ENCODE measurements around the gene ANKHD1.

The ANKHD1 gene

GRCh38 chr5:140401362-140402257 lies at the start of gene ANKHD1:
Gene ANKHD1 (plus strand): TSS chr5:140401833. CDS start chr5:140401968, 135 bp downstream.
- DNase-seq (ENCODE audit: low read depth), result peak; percentile 95

DNA sequence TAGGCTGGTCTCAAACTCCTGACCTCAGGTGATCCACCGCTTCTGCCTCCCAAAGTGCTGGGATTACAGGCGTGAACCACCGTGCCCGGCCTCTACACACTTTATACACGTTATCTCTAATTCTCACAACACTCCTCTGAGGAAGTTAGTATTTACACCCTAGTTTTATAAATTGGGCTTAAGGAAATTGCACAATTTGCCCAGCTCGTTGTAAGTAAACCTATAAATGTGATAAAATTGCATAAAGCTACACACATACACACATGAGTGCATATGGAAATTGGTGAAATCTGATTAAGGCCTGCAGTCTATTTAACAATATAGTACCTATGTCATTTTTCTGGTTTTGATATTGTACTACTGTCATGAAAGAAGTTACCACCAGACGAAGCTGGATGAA lies 46.1 kb upstream of the ANKHD1 start:
- no peak for DNase-seq (ENCODE audit: low read depth)

DNA sequence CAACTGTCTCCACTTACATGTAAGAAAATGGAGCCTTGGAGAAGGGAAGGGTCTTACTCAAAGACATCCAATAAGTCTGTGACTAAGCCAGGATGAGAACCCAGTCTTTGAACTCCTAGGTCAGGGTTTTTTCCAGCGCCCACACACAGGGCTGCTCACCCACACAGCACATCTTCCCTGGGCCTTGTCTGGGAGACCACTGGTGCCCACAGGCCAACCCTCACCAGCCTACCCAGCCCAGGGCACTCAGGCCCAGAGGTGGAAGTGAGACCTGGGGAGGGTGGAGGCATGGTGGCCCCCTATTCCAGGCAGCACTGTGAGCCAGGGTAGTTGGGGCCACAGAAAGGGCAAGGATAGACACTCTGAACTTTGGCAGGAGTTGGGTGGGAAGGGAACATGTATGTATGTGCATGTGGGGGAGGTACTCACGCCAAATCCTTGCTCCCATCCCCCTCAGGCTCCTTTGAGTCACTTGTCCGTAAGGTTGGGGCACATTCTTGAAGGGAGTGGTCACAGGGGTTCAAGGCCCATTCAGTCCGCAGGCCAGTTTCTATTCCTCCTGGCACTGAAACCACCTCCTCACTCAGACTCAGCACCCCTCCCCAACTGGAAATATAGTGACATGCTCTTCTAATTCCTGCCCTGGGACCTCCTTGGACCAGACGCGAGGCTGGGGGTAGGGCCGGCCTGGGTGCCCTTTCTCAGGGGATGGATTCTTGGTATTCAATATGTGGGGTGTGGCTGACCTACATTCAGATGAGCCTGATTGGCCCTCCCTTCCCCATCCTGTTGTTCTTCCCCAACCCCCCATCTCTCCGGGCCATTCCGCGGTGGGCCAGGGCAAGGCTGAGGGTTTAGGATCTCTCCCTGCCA lies 44.5 kb upstream of the ANKHD1 start:
- no peak for DNase-seq (ENCODE audit: low read depth)

GRCh38 chr5:140357726-140358093 lies 43.9 kb upstream of the ANKHD1 start:
- peak; percentile 73 for DNase-seq (ENCODE audit: low read depth)

DNA sequence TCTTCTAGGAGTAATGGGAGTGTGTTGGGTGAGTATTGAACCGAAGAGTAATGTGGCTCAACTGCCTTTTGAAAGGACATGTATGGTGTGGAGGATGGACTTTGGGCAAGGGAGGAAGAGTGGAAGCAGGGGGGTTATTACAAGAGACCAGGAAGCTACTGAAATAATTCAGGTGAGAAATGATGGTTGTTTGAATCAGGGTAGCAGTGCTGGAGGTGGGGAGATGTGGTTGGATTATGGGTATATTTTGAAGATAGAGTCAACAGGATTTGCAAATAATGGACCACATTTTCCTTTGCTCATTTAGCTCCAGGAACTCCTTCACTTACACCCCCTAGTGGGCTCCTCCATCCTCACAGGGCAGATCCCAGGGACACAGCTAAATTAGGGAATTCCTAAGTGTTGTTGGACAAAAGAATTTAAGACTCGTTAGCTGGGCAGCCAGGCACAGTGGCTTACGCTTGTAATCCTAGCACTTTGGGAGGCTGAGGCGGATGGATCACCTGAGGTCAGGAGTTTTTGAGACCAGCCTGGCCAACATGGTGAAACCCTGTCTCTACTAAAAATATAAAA lies 42.8 kb upstream of the ANKHD1 start:
- DNase-seq (ENCODE audit: low read depth), result no peak

GRCh38 chr5:140360101-140360500 lies 41.5 kb upstream of the ANKHD1 start, which contains the start of gene SLC4A9:
Gene SLC4A9 (plus strand): TSS chr5:140360194. CDS start chr5:140360237, 43 bp downstream.
- no peak for DNase-seq (ENCODE audit: low read depth)

DNA sequence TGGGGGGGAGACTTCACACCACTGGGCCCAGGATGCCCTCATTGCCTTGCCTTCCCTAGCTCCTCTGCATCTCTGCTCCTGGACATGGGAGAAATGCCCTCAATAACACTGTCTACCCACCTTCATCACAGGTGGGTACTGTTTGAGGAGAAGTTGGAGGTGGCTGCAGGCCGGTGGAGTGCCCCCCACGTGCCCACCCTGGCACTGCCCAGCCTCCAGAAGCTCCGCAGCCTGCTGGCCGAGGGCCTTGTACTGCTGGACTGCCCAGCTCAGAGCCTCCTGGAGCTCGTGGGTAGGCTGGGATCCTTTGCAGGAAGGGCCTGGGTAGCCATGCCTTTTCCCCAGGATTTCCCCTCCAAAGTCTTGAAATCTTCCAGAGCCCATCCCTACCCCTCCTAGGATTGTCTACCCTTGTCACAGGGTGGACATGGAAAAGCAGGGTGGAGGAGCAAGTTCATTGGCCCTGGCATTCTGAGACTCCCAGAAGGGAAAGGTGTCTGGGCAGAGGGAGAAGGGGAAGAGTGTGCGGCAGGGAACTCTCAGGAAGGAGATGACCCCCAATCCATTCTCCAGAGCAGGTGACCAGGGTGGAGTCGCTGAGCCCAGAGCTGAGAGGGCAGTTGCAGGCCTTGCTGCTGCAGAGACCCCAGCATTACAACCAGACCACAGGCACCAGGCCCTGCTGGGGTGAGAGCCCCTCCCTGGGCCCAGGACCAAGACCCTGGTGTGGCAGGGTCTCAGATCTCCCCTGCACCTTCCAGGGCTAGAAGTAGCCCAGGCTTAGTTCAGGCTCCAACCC lies 40.8 kb upstream of the ANKHD1 start:
- DNase-seq (ENCODE audit: low read depth), result no peak

DNA sequence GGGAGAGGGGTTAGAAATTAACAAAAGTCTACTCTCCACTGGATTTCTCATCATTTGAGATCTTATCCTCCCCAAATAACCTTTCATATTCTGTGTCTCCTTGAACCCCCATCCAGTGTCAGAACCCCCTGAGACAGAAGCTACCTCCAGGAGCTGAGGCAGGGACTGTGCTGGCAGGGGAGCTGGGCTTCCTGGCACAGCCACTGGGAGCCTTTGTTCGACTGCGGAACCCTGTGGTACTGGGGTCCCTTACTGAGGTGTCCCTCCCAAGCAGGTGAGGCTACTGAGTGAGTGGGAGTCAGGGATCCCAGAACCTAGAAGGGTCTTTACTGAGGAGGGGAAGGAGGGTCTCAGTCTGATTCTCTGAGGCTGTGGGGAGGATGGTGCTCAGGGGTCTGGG lies 39.7 kb upstream of the ANKHD1 start:
- DNase-seq (ENCODE audit: low read depth), result no peak

DNA sequence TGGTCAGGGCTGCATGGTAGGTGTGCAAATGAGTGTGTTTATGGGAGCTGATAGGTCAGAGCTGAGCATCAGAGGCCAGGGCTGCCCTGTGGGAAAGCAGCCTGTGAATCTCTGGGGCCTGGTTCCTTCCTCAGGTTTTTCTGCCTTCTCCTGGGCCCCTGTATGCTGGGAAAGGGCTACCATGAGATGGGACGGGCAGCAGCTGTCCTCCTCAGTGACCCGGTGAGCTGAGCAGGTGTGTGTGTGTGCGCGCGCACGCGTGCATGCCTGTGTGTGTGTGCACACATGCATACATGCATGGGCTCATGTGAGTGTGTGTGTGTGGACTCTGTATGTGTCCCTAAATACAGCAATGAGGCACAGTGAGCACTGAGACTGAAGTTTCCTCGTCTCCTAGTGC lies 39.3 kb upstream of the ANKHD1 start:
- DNase-seq (ENCODE audit: low read depth), result no peak

DNA sequence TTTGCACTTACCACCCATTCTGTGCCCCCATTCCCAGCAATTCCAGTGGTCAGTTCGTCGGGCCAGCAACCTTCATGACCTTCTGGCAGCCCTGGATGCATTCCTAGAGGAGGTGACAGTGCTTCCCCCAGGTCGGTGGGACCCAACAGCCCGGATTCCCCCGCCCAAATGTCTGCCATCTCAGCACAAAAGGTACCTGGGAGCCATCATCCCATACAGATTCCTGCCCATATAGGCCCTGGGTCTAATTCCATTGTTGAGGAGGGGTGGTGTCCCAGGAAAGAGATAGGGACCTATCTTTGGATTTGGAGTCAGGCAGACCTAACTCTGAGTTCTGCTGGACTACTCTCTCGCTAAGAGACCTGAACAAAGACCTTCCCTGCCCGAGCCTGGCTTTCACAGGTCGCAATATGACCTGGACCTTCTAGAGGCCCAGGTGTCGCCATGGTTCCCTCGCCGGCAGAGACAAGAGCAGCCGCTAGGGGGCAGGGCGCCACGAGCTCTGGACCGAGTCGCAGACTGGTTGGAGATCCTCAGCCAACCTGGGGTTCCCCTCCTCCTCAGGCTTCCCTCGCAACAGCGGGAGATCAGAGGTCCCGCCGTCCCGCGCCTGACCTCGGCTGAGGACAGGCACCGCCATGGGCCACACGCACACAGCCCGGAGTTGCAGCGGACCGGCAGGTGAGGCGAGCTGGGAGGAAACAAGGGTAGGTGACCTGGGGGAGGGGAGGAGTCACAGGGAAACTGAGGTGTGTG lies 38.6 kb upstream of the ANKHD1 start:
- DNase-seq (ENCODE audit: low read depth), result peak; percentile 73

DNA sequence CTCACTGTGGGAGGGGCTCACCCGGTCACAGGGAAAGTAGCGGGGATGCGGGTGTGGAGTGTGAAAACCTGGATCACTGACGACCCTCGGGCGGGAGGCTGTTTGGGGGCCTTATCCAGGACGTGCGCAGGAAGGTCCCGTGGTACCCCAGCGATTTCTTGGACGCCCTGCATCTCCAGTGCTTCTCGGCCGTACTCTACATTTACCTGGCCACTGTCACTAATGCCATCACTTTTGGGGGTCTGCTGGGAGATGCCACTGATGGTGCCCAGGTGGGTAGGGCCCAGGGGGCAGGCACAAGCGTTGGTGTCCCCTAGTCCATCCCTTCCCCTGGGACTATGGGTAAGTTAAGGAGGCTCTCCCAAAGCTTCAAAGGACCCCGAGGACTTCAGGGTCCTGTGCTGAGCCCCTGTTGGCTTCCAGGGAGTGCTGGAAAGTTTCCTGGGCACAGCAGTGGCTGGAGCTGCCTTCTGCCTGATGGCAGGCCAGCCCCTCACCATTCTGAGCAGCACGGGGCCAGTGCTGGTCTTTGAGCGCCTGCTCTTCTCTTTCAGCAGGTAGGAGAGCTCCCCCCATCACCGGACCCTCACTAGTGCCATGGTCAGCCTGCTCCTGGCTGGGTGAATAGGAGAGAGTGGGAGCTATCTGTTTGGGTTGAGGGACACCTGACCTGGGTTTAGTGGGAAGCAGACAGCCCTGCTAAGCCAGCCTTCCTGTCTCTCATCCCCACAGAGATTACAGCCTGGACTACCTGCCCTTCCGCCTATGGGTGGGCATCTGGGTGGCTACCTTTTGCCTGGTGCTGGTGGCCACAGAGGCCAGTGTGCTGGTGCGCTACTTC lies 37.8 kb upstream of the ANKHD1 start:
- no peak for DNase-seq (ENCODE audit: low read depth)

GRCh38 chr5:140364472-140364765 lies 37.2 kb upstream of the ANKHD1 start:
- DNase-seq (ENCODE audit: low read depth), result no peak

DNA sequence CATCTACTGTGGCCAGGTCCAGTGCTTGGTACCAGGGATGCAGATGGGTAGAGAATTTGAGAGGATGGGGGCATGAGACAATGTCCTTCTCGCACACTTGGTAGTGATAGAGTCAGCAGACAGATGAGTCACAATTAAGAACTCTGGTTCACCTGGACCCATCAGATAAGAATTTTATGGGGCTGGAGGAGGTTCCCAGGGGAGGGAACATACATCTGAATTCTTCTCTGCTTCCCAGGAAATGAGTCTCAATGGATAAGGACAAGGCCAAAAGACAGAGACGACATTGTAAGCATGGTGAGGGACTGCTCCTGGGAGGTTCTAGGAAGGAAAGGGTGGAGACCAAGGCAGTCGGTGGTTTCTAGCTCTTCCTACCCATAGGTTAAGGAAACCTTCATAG lies 36.4 kb upstream of the ANKHD1 start:
- DNase-seq (ENCODE audit: low read depth), result no peak

- DNase-seq (ENCODE audit: low read depth), result no peak
Observed at GRCh38 chr5:140365941-140366340, 35.7 kb upstream of the ANKHD1 start.

- DNase-seq (ENCODE audit: low read depth), result no peak
Observed at GRCh38 chr5:140366589-140367255, 34.9 kb upstream of the ANKHD1 start.

DNA sequence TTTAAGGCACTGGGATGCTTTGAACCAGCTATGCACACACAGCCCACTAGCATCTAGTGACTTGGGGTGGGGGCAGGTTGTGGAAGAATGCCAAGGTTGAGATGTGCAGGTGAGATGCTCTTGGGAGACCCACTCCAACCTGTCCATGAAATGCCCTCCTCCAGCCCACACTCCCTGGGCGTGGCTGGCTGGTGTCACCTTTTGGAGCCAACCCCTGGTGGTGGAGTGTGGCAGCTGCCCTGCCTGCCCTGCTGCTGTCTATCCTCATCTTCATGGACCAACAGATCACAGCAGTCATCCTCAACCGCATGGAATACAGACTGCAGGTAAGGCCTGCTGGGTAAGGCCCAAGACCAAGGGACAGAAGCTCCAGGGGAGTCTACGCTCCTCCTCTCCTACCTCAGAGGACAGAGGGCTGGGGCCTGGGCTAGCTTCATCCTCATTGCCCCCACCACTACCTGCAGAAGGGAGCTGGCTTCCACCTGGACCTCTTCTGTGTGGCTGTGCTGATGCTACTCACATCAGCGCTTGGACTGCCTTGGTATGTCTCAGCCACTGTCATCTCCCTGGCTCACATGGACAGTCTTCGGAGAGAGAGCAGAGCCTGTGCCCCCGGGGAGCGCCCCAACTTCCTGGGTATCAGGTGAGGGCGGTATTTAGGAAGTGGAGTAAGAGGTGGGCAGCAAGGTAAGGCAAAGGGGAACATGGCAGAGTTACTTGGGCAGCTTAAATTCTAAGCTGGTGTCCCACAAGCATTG lies 34.2 kb upstream of the ANKHD1 start:
- DNase-seq (ENCODE audit: low read depth), result no peak

GRCh38 chr5:140371356-140372151 lies 30.1 kb upstream of the ANKHD1 start:
- DNase-seq (ENCODE audit: low read depth), result no peak

- peak; percentile 17 for DNase-seq (ENCODE audit: low read depth)
Observed at GRCh38 chr5:140372971-140373487, 28.6 kb upstream of the ANKHD1 start.

All from activated T-cell treated with anti-CD3 and anti-CD28 coated beads for 24 hours (primary cell).